Heart left ventricle (tissue), 13 donors: ENCODE results near the gene TGFB2.

Experiments
- CTCF ChIP-seq, 12 donors: fragments of 200-600 bp; sonication (generic) in 4 of 12; IDR thresholded peaks; one replicate each; pipeline versions ENCODE4 v1.5.0 to v1.8.0; 2018 to 2022; ENCODE audit warnings: antibody characterized with exemption in 12 of 12, mild to moderate bottlenecking in 5 of 12
- POLR2A ChIP-seq, 2 donors: fragments of 450-650 bp; IDR thresholded peaks; one replicate each; pipeline ENCODE4 v1.6.1; 2017; ENCODE audit warnings: antibody characterized with exemption in 2 of 2, mild to moderate bottlenecking in 2 of 2, moderate library complexity in 2 of 2
- donor health status: ischemic (EF 13 %, LVEDD 7.1; RV severe dilation, severe dysfunction).
- donor health status: DM: no; HTN: yes; CAD: no.
- donor health status: DM: no; HTN: no; CAD: no.
- donor health status: ischemic (EF 25% LVEDD 6.9; RV normal size, moderate dysfunction).
- donor health status: ischemic (EF 25% LVEDD 5.7; RV mildly dilated, moderate dysfunction).
- donor health status: ischemic (EF 35%, LVEDD 5.7; RV mildly dilated, moderate dysfunction).
- donor health status: nonischemic (EF 11% LVEDD 7.7; RV severe dilation, severe dysfunction).
- donor health status: DM: yes; HTN: yes; CAD: no.
- donor health status: PGD.
- donor health status: ischemic (EF 29% LVEDD 5.4; RV normal size, mild dysfunction).
- donor health status: nonischemic (EF 23%, LVEDD 6.1; RV moderate dilation, normal function).

GRCh38 chr1:218397752-218398339 lies 52.7 kb downstream of the TGFB2 start:
- TF ChIP-seq POLR2A (IDR thresholded peaks at IDR 0.05), result no peak
- TF ChIP-seq CTCF (IDR thresholded peaks at IDR 0.05), result no peak
